GOT3 (cell line): ENCODE data around the gene CDH26.

Experiments
- DNase-seq: peaks from one replicate; lab custom pipeline; 2025; ENCODE audit warnings: mixed read lengths; lab: John Stamatoyannopoulos, UW

The CDH26 gene

GRCh38 chr20:59958123-59958522 is at the start of gene CDH26:
TSS of gene CDH26 (plus strand) at chr20:59958423. CDS start at chr20:59958727, 304 bp downstream.
- no peak for DNase-seq

GRCh38 chr20:59908855-59909254 is 49.4 kb upstream of the CDH26 start:
- DNase-seq = no peak

GRCh38 chr20:59911041-59911440 is 47.2 kb upstream of the CDH26 start:
- no peak for DNase-seq

GRCh38 chr20:59912609-59913008 is 45.6 kb upstream of the CDH26 start:
- no peak for DNase-seq

- no peak for DNase-seq
Observed at GRCh38 chr20:59920944-59921343, 37.3 kb upstream of the CDH26 start.

GRCh38 chr20:59923514-59923913 is 34.7 kb upstream of the CDH26 start:
- no peak for DNase-seq

GRCh38 chr20:59925359-59925758 is 32.9 kb upstream of the CDH26 start:
- no peak for DNase-seq

GRCh38 chr20:59925899-59926298 is 32.3 kb upstream of the CDH26 start:
- no peak for DNase-seq

- no peak for DNase-seq
Observed at GRCh38 chr20:59931511-59932312, 26.5 kb upstream of the CDH26 start.

GRCh38 chr20:59932616-59933295 is 25.5 kb upstream of the CDH26 start:
- no peak for DNase-seq

- no peak for DNase-seq
Observed at GRCh38 chr20:59933296-59933848, 24.9 kb upstream of the CDH26 start, which contains the start of gene SYCP2. TSS of gene SYCP2 (minus strand) at chr20:59933637. CDS start at chr20:59922413, 11,224 bp downstream.

- peak; percentile 46 for DNase-seq
Observed at GRCh38 chr20:59933849-59934585, 24.2 kb upstream of the CDH26 start.

- no peak for DNase-seq
Observed at GRCh38 chr20:59935457-59936185, 22.6 kb upstream of the CDH26 start.

- DNase-seq = no peak
Observed at GRCh38 chr20:59936409-59936808, 21.8 kb upstream of the CDH26 start.

- no peak for DNase-seq
Observed at GRCh38 chr20:59937150-59937549, 21.1 kb upstream of the CDH26 start.

- no peak for DNase-seq
Observed at GRCh38 chr20:59938221-59938620, 20.0 kb upstream of the CDH26 start.

- no peak for DNase-seq
Observed at GRCh38 chr20:59938696-59939051, 19.5 kb upstream of the CDH26 start.

- DNase-seq = no peak
Observed at GRCh38 chr20:59939052-59939878, 19.0 kb upstream of the CDH26 start.

- DNase-seq = no peak
Observed at GRCh38 chr20:59939879-59940128, 18.4 kb upstream of the CDH26 start.

- DNase-seq = peak; percentile 96
Observed at GRCh38 chr20:59940129-59940955, 17.9 kb upstream of the CDH26 start, which contains the start of the genes FAM217B and PPP1R3D. TSS of gene FAM217B (plus strand) at chr20:59940389. CDS start at chr20:59943944, 3,555 bp downstream. TSS of gene PPP1R3D (minus strand) at chr20:59940305. CDS start at chr20:59939931, 374 bp downstream.
